GM21825 (cell line): ENCODE measurements around the gene WDR47.
"Not testable (repeated sequence)": the region's sequence is repeated elsewhere in the genome, so short reads cannot be mapped to it uniquely, and the experiment has no call there.

Experiments
- ATAC-seq: cut with Tn5 transposase; IDR thresholded peaks from one replicate; pipeline ENCODE4 v1.9.1; 2021; ENCODE audit warnings: mild to moderate bottlenecking, moderate library complexity; ENCODE audit not compliant: unreplicated experiment

The WDR47 gene

DNA sequence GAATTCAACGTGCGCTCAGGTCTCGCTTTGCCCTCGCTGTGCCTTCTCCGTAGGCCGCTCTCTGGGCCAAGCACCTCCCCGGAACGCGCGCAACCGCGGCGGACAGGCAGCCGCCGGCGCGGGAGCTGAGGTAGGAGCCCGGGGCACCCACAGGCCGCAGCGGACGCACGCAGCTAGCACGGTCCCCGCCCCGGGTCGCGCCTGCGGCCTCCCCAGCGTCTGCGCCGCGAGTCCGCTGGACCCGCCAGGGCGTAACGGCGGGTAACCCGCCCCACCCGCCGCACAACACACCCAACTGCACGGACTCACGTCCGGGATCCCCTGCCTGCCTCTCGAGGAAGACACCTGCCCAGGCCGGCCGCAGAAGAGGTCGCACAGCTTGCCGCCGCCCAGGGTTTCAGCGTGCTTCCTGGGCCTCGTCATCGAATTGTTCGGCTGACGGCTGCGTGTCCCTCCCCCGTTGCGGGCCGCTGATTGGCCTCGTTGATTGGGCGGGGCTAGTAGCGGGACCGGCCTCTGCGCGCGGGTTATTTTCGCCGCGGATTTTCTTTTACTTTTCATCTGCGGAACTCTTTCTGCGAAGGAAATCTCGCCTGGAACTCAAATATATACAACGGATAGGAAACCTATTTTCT lies 78.7 kb downstream of the WDR47 start, which contains the start of gene CLCC1:
TSS of gene CLCC1 (minus strand) at position 433 of the 635 bp plus-strand sequence. CDS start 13,047 bp downstream, outside the sequence.
- ATAC-seq = peak; percentile 92

GRCh38 chr1:108962681-108963051 lies 79.2 kb downstream of the WDR47 start:
- no peak for ATAC-seq

- no peak for ATAC-seq
These were observed 80.0 kb downstream of the WDR47 start for GRCh38 chr1:108961752-108962486.

DNA sequence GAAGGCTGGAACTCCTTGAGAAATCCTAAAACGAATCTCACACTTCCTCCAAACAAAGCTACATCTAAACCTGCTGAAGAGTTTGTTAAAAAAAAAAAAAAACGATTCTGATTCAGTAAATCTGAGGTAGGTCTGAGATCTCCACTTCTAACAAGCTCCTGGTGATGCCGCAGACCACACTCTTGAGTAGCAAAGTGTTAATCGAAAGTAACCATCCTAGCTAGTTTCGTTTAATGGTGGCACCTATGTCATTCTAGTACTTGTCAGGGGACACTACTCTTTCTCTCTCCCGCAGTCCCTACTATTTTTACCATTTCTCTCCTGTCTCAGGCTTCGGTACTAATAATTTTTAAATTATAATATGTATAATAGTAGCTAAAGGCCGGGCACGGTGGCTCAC lies 80.7 kb downstream of the WDR47 start:
- ATAC-seq = no peak

- no peak for ATAC-seq
These were observed 81.2 kb downstream of the WDR47 start for GRCh38 chr1:108960719-108961118.

GRCh38 chr1:108957888-108958287 lies 84.0 kb downstream of the WDR47 start:
- no peak for ATAC-seq

DNA sequence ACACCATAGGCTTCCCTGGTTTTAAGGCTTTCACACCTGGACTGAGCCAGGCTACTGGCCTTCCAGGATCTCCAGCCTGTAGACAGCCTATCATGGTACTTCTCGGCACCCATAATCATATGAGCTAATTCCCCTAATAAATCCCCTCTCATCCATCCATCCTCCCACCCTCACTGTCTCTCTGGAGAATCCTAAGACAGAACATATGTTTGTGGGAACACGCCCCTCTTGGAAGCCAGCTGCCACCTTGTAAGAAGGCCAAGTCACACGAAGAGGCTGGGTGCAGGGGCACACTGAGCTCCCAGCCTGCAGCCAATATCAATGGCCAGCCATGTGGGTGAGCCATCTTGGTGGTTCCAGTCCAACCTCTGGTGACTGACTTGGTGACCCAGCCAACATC lies 86.0 kb downstream of the WDR47 start:
- no peak for ATAC-seq

DNA sequence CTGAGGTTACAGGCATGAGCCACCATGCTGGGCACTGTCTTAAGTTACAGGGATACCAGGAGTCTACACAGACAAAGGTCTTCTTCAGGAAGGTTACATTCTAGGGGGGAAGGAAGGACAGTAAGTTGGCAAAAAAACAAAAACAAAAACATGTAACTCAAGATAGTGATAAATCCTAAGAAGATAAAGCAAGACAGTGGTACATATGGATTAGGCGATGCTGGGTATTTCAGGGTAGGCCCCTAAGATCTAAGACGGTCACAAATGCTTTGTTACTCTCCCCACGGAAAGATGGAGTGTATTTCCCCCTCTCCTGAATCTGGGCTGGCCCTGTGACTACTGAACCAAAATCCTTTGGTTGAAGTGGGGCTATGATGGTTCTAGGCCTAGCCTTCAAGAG lies 86.8 kb downstream of the WDR47 start:
- no peak for ATAC-seq

GRCh38 chr1:108953452-108953851 lies 88.5 kb downstream of the WDR47 start:
- ATAC-seq = no peak

DNA sequence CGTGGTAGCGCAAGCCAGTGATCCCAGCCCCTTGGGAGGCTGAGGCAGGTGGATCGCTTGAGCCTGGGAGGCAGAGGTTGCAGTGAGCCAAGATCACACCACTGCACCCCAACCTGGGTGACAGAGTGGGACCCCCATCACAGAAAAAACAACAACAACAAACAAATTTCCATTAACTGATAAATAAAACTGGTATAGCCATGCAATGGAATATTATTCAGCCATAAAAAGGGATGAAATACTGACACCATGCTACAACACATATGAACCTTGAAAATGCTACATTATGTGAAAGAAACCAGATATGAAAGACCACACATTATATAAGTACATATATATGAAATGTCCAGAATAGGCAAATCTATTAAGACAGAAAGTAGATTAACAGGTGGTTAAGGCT lies 90.7 kb downstream of the WDR47 start:
- ATAC-seq = no peak

- ATAC-seq = no peak
These were observed 92.9 kb downstream of the WDR47 start for GRCh38 chr1:108949044-108949443.

DNA sequence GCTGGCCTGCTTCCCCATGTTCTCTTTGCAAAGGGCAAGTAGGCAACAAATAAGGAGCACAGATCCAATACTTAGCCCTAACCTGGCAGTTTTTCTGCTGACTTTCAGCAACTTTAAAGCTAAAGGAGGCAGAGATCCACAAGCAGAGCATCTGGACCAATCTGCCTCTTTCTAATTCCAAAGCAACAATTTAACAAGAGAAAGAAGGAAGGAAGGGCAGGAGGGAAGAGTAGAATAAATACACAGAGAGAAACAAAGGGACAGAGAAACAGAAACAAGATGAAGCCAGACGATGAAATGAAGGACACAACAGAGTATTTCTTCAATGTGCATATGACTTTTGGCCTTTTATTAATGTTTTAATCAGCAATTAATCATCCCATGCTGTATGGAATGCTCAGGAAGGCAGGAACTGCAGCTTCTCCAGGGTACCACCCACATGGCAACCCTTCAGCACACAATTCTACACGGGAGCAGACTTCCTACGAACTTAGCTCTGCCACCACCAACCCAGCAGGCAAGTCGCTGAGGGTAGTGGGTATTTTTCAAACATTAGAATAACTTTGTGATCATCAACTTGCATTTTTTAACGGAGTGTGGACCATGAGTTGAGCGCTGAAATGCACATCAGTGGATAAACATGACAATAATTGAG lies 93.9 kb downstream of the WDR47 start:
- ATAC-seq = no peak

DNA sequence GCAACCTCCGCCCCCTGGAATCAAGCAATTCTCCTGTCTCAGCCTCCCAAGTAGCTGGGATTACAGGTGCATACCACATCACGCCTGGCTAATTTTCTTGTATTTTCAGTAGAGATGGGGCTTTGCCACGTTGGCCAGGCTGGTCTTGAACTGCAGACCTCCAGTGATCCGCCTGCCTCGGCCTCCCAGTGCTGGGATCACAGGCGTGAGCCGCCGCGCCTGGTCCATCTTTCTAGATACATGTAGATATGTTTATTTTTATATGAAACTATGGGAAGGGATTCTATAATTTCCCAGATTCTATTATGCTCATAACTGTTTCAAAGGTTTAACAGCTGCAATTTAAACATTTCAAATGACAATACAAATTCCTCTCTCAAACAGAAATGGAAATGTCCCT lies 105.7 kb downstream of the WDR47 start:
- ATAC-seq = no peak

- ATAC-seq = no peak
These were observed 108.0 kb downstream of the WDR47 start for GRCh38 chr1:108933944-108934343.

GRCh38 chr1:108927565-108927964 lies 114.3 kb downstream of the WDR47 start:
- not testable (repeated sequence) for ATAC-seq

DNA sequence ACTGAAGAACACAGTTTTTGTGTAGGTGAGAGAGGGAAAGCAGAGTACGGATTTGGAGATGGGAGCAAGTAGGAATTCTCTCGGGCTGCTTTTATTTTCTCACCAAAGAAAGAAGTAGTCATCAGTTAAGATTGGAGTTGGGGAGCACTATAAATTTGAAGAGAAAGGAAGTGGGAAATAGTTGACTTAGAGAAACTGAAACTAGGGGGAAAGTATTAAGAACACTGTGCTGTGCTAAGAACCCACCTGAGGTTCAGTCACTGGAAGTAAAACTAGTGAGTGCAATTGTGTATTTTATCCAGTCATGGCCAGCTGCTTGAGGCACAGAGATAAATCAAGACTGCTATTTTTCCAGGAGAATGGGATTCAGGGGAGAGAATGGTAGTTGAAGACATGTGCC lies 116.0 kb downstream of the WDR47 start:
- ATAC-seq = no peak
